Activated CD8-positive, alpha-beta memory T cell treated with anti-CD3 and anti-CD28 coated beads, Interleukin-2, amount 50 U/mL, for 48 hours (primary cell): ENCODE results near the gene NUP93.
A peak's percentile ranks its signal among the peaks of the same experiment; 100 is the strongest.
"Not testable (repeated sequence)": the region's sequence is repeated elsewhere in the genome, so short reads cannot be mapped to it uniquely, and the experiment has no call there.

Experiments
- DNase-seq: peaks from one replicate; pipeline ENCODE4 v3.0.0-alpha.2; 2020

The NUP93 gene

DNA sequence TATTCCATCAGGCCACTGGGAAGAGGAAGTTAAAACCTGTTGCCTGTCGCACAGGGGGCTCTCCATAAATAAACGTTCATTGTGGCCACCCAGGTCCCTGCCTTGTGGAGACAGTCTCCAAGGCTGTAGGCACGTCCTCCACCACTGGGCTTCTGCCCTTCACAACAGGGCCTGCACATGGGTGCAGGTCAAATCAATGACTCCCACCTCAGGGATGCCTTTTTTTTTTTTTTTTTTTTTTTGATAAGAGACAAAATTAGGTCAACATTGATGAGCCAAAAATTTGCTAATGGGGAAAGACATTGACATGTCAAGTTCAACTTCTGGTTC, 122.4 kb downstream of the NUP93 start:
- no peak for DNase-seq

DNA sequence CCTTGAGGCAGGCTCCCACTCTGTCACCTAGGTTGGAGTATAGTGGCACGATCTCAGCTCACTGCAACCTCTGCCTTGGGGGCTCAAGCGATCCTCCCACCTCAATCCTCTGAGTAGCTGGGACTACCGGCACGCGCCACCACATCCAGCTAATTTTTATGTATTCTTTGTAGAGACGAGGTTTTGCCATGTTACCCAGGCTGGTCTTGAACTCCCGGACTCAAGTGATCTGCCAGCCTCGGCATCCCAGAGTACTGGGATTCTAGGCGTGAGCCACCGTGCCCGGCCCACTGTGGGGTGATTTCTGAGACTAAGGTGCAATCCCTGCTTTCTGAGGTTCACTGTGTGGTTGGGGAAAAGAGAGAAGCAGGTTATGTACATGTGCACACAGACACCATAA, 123.0 kb downstream of the NUP93 start:
- no peak for DNase-seq

DNA sequence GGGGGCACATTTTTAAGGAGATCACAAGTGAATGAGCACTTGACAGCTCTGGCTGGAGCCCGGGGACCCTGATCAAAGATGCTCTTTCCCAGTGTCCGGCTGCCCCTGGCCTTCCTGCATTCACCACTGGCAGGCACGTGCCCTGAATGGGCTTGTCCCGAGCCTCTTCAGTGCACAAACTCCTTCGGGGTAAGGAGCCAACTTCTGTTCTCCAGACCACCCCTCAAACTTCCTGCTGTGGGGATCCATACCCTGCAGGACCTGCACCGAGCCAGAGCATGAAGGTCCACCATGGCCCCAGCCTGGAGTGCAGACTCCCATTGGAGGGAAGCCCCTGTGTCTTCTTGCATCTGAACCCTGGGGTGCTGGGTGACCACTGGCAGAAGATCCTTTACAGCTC, 125.3 kb downstream of the NUP93 start:
- no peak for DNase-seq

DNA sequence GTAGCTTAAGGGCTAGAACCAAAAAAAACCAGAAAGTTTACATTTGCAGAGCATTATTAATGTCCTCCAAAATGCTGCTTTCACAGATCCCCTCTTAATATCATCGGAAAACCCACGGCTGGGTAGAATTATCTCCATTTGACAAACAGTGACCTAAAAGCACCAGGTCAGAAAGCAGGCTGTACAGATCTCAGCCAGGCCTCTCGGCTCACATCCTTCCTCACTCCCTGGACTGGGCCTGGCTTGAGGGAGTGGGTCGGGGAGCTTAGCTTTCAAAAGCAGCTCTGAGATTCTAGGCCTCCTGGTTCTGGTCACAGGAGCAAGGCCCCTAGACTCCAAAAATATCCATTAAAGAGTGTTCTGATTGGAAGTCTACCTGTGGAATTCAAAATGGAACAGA, 126.0 kb downstream of the NUP93 start:
- DNase-seq = no peak

DNA sequence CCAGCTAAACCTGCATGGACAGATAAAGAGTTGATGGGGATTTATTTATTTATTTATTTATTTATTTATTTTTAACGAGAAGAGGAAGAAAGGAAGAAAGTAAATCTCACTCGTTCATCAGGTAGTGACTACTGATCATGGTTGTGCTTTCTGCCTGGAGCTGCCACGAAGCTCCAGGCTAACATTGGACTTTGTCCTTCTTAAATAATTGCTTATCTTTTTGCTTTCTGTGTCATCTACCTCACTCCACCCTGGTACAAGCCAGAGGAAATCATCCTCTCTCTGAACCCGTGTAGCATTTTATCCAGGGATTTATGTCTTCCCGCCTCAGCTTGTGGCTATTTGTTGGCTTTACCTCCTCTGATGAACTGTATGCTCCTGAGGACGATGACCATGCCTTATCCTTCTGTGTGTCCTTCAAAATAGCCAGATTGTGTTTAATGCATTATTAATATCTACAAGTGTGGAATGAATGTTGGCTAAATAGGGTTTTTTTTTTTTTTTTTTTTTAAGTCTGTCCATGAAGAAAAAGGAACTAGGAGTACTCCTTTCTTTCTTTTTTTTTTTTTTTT, 127.0 kb downstream of the NUP93 start:
- DNase-seq = no peak

DNA sequence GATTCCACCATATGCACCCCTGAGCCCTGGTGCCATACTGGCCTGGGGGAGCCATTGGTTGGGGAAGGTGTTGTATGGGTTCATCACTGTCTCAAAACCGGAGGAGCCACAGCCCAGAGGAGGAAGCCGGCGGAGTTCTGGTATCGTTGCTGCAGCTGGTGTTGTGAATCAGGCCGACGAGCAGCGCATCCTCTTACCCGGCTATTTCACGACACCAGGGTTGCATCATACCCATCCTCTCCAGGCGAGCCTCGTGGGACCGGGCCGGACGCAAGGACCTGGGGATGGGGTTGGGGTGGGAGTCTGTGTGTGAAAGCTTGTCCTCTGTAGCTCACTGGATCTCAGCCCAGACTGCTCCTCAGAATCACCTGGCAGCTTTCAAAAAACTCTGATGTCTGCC, 128.4 kb downstream of the NUP93 start:
- no peak for DNase-seq

DNA sequence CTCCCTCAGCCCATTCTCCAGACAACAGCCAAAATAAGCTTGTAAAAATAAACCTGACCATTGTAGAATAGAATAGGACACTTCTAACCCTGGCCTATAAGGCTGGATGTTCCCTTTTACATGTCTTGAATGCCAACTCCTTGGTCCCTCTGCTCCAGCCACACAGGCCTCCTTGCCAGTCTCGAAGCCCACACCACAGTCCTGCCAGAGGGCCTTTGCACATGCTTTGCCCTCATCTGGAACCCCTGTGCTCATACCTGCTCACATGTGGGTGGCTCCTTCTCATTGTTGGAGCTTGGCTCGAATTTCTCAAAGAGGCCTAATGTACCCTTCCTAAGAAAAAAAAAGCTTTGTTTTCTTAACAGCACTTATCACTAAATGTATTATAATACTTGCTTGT, 129.7 kb downstream of the NUP93 start:
- DNase-seq = no peak

DNA sequence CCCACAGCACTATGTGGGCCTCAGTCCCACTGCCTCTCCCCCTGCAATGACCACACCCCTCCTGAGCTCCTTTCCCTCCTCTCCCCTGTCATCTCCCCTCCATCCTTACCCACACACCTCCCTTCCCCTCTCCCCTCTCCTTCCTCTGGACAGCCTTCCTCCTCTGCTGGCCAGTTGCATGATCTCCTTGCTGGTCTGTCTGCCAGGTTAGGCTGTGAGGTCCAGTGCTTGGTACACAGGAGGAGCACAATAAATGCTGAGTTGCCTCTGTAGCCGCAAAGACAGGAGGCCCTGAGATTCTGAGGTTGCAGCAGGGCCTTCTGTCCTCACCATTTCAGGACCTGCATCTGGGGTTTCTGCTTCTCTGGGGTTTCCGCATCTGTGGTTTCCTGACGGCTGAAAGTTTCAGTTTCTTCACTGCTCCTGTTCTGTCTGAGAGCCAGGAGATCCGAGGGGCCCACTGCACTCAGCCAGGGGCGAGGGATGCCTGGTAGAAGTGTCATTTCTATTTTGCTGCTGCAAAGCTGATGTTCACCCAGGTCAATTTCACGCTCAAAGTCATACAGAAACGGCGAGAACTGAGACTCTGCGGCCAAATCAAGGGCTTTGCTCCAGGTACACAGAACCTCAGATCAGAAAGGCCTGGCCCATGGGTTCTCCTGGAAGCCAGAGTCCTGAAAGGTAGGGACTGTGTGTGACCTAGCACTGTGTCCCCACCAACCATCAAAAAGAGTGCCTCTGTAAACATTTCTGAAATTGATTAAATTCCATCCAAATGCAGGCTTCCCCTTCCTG, 130.5 kb downstream of the NUP93 start:
- peak; percentile 63 for DNase-seq

DNA sequence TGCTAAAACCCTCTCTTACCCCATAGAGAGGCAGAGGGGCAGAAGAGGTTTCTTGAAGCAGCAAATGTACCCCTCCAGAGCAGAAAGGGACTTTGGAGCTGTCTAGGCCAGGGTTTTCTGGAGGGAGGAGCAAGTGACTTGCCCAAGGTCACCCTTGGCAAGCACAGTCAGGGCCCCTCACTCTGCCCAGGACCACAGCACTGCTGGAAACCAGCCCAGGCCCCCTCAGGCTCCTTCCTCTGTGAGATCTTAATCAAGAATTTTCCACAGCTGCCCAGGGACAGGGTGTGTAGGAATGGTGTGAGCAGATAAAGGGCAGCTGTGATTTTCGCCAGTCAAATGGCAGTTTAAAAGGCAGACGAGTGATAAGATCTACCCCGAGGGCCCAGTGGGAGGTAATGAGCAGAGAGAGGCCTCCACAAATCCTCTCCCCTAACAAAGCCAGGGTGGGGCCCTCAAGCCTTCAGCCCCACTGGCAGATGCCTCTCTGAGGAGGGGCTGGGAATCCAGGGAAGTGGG, 131.2 kb downstream of the NUP93 start:
- no peak for DNase-seq

DNA sequence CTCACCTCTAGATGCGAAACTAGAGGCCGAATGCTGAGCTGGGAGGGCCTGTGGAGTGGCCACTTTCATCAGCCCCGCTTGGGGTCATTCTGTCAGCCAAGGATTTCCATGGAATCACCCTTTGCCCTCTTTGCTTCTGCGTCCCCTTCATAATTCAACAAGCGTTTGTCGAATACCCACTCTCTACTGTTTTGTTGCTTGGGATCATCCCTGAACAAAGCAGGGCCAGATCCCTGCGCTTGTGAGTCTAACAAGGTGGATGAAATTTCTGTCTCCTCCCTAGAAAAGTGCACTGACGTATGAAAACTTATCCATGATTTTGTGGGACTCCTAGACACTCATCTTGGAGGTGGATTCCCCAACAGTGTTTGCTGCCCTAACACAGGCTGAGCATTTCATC, 131.8 kb downstream of the NUP93 start:
- DNase-seq = no peak

DNA sequence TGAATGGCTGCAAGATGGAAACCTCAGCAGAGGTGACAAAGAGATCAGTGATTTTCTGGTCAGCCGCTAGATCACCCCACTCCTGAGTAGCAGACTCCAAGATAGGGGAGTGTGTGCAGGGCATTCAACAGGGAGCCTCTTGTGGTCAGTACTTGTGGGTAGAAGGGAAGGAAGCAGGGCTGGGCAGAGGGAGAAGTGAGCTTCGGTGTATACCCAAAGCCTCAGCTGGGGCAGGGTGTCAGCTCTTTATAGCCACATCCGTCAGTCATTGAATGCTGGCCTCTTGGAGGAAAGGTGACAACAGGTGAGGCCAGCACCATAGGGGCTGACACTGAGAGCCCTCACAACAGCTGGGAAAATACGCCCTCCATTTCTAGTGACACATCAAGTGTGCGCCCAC, 132.8 kb downstream of the NUP93 start:
- DNase-seq = no peak

DNA sequence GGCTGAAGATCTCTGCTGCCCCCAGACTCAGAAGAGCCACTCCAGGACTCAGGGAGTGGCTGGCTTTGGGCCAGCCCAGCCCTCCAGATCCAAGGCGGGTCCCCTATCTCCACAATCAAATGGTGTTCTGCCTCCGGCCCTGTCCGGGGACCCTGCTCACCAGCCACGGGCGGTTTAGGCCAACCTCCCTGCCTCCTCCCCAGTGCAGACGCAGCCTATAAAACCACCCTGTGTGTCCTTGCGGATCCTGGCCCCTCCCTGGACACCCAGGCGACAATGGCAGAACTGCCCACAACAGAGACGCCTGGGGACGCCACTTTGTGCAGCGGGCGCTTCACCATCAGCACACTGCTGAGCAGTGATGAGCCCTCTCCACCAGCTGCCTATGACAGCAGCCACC, 135.0 kb downstream of the NUP93 start, which contains the start of gene SLC12A3:
TSS of gene SLC12A3 (plus strand) at position 248 of the 400 bp plus-strand sequence. CDS start at position 277, 29 bp downstream.
- no peak for DNase-seq

DNA sequence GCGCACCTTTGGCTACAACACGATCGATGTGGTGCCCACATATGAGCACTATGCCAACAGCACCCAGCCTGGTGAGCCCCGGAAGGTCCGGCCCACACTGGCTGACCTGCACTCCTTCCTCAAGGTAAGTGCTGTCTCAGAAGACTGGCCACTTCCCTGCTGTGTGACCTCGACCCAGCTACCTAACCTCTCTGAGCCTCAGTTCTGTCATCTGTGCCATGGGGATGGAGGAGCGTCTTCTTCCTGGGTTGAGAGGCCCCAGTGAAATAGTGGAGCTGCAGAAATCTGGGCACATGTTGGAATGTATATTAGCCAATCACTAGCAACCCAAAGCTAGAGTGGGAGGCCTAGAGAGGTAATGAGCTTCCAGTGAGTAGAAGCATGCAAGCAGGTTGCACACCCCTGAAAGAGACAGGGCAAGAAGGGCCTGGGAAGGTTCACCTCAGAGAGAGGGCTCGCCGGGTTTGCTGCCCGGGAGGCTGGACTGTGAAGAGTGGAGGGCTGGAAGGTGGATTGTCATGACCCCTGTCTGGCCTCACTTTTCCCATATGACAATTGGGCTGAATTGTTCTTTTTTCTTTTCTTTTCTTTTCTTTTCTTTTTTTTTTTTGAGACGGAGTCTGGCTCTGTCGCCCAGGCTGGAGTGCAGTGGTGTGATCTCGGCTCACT, 135.6 kb downstream of the NUP93 start:
- no peak for DNase-seq

DNA sequence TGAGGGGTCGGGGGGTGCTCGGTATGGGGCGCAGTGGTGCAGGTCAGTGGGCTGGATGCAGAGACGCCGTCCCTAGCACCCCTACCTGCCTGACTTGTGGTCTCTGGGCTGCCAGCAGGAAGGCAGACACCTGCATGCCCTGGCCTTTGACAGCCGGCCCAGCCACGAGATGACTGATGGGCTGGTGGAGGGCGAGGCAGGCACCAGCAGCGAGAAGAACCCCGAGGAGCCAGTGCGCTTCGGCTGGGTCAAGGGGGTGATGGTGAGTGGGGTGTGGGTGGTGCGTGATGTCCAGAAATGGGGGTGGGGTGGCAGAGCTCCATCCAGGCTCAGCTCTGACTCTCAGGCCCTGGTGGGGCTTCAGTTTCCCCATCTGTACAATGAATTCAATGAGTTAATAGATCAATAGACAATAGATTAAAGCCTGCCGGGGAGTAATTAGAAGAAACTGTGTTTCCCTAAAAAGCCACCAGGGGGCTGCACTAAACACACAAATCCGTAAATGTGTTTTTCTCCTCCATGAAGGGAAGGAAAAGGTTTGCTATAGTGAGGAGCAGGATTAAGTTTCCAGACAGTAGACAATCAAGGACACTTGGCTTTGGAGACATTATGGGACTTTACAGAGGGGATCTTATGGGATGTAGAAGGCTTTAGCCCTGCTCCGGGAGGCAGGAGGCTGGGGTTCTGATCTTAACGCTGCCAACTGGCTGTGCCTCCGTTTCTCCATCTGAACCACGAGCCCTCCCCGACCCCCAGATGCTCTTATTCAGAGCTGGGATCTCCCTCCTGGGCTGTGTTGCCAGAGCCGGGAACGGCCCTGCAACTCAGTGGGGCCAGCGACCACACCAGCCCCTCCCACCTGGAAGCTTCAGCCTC, 137.3 kb downstream of the NUP93 start:
- no peak for DNase-seq

DNA sequence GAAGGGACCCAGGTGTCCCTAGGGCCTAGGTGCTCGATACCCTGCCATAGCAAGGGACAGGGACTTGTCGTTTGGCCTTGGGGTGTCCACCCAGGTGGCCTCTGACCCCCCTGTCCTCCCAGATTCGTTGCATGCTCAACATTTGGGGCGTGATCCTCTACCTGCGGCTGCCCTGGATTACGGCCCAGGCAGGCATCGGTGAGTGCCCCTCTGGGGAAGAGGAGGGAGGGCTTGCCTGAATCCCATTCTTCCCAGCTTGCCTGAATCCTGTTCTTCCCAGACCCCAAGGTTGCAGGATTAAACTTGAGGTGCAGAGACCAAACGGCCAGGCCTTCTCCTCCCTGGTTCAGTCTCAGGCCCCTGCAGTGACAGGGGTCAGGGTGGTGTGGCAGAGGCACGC, 138.2 kb downstream of the NUP93 start:
- DNase-seq = no peak

DNA sequence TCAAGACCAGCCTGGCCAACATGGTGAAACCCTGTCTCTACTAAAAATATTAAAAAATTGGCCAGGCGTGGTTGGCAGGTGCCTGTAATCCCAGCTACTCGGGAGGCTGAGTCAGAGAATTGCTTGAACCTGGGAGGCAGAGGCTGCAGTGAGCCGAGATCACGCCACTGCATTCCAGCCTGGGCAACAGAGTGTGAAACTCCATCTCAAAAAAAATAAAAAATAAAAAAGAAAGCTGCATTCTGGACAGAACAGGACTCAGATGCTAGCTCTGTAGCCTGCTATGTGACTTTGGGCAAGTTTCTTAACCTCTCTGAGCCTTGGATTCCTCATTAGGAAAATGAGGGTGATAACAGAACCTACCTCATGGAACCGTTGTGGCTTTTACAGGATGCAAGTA, 138.8 kb downstream of the NUP93 start:
- DNase-seq = not testable (repeated sequence)

DNA sequence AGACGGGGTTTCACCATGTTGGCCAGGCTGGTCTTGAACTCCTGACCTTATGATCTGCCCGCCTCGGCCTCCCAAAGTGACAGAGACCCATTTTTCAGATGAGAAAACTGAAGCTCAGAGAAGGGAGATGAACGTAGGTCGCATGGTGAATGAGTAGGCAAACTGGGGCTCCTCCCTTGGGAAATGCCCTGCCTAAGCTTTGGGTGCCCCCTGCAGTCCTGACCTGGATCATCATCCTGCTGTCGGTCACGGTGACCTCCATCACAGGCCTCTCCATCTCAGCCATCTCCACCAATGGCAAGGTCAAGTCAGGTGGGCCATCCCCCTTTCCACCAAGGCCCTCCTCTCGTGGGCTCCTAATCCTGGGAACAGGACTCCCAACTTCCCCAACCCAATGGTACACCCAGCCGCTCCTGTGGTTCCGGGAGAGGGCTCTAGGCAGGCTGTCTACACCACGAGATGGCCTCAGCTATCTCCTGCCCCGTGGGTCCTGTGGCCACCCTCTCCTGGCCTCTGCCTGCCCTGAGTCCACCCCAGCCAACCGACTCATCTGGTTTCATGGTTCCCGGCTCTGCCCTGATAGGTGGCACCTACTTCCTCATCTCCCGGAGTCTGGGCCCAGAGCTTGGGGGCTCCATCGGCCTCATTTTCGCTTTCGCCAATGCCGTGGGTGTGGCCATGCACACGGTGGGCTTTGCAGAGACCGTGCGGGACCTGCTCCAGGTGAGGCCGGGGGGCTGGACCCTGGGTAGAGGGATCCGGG, 139.8 kb downstream of the NUP93 start:
- DNase-seq = peak; percentile 63

DNA sequence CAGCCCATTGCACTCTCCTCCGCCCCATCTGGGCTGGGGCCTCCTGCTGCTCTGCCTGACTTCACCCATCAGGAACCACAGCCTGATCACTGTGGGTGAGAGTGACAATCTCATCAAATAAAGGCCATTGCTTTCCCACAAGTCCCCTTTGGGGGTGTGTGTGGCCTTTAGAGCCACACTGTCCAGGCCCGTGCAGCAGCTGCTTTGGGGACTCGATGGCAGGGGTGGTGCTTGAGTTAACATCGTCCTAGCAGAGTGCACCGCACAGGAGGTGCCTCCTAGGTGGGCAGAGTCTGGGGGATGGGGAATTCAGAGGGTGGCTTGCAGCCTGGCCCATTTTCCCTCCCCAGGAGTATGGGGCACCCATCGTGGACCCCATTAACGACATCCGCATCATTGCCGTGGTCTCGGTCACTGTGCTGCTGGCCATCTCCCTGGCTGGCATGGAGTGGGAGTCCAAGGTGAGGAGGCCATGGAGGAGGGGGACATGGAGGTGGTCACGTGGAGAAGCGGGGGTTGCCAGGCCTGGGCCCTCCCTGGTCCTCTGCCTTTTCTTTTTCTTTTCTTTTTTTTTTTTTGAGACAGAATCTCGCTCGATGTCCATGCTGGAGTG, 140.5 kb downstream of the NUP93 start:
- DNase-seq = no peak

DNA sequence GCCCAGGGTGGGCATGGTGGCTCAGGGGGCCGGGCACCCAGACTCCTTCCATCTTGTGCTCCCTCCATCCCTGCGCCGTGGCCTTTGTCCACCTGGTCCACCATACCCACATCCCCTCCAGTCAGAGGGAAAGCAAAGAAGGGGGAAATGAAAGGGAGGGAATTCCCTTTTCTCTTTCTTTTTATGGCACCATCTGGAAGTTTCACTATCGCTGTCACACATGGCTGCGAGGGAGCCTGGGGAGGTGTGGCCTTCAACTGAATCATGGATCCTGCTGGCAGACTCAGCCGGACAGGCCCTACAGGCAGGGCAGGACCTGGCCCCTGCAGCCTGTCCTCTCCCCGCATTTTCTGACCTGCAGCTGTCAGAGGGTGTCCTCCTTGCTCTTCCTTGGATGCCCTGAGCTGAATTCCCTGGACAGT, 141.3 kb downstream of the NUP93 start:
- no peak for DNase-seq

DNA sequence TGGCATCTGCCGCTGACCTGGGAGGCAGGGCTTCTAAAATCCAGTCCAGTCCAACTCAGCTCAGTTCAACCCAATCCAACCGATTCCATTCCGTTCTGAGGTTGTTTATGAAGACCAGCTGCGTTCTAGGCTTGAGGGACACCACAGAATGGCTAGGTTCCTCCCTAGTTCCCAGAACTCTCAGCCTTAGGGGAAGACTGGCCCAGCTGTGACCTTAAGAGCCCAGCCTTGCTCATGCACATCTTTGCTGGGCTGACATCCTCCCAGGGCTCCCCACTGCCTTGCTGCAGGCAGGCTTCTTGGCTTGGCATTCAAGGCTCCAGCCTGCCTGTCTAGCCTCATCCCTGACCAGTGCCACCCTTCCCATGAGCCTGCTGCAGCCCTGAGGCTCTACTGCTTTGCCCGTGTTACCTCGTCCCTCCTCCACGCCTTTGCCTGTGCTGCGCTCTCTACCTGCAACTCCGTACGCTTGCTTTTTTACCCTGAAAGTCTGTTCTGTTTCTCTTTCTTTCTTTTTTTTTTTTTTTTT, 143.0 kb downstream of the NUP93 start:
- DNase-seq = no peak

DNA sequence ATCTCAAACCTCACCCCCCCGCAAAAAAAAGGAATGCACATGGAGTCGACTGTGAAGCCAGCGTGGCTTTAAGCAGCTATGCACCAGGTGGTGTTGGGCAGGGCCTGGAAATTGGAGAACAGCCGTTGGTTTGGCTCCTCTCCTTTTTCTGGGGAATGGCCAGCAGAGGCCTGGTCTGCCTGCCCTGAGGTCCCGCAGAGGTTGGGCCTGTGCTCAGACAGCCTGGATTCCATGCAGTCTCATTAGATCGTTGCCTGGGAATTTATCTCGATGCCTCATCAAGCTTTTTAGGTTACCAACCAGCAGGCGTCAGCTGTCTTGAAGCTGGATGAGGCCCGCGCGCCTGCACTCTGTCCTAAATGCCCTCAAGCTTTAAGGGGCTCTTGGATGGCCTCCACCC, 144.9 kb downstream of the NUP93 start:
- DNase-seq = no peak

DNA sequence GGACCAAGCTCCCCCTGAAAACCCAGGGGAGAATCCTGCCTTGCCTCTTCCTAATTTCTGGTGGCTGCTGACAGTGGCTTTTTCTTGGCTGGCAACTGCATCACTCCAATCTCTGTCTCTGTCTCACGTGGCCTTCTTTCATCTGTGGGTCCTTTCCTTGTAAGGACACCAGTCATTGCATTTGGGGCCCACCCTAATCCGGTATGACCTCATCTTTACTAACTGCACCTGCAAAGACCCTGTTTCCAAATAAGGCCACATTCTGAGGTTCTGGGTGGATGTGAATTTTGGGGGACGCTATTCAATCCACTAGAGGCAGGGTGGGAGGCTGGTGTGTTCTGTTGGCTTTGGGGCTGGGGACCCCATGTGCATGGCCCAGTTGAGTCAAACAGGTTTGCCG, 146.1 kb downstream of the NUP93 start:
- DNase-seq = no peak
